ENCODE data around the gene LRFN5. TPM values are rescaled to one million over a fixed set of nuclear protein-coding genes. Genes with fewer than 3 reads are reported as not detected.
A peak's percentile ranks its signal among the peaks of the same experiment; 100 is the strongest.

Gene LRFN5
- total and polyA plus RNA-seq, 2 of the 13 experiments (the other 11 are each of a cell fraction or from before 2014, with no cell fraction given), result not detected

DNA sequence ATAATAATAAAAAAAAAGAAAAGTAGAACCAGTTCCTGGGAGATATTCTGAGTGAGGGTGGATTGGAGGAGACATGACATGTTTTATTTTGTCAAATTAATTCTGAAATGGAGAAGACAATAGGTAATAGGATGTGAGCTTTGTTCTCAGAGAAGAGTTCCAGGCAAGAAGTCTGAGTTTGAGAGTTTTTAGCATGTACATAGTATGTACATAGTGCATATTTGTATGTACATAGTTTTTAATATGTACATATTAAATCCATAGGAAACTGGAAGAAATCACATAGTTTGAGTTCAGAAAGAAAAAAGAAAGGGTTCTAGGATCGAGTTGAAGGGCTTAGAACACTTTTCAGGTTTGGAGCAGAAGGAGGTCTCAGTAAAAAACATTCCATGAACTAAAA is 47.5 kb downstream of the LRFN5 start (continued):
- TF ChIP-seq, protein P1, sequence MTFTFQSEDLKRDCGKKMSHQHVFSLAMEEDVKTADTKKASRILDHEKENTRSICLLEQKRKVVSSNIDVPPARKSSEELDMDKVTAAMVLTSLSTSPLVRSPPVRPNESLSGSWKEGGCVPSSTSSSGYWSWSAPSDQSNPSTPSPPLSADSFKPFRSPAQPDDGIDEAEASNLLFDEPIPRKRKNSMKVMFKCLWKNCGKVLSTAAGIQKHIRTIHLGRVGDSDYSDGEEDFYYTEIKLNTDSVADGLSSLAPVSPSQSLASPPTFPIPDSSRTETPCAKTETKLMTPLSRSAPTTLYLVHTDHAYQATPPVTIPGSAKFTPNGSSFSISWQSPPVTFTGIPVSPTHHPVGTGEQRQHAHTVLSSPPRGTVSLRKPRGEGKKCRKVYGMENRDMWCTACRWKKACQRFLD (CRISPR knock-in tag; IDR thresholded peaks at IDR 0.05; ENCODE audit: borderline replicate concordance), result no peak
- TF ChIP-seq SOX13 (IDR thresholded peaks at IDR 0.05), result no peak
- no peak for TF ChIP-seq SOX13 (CRISPR knock-in tag; conservative IDR thresholded peaks at IDR 0.05 in 1 of 2, IDR thresholded peaks at IDR 0.05 in 1 of 2)
- TF ChIP-seq, protein P2, sequence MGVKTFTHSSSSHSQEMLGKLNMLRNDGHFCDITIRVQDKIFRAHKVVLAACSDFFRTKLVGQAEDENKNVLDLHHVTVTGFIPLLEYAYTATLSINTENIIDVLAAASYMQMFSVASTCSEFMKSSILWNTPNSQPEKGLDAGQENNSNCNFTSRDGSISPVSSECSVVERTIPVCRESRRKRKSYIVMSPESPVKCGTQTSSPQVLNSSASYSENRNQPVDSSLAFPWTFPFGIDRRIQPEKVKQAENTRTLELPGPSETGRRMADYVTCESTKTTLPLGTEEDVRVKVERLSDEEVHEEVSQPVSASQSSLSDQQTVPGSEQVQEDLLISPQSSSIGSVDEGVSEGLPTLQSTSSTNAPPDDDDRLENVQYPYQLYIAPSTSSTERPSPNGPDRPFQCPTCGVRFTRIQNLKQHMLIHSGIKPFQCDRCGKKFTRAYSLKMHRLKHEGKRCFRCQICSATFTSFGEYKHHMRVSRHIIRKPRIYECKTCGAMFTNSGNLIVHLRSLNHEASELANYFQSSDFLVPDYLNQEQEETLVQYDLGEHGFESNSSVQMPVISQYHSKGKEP (CRISPR knock-in tag; IDR thresholded peaks at IDR 0.05), result no peak

DNA sequence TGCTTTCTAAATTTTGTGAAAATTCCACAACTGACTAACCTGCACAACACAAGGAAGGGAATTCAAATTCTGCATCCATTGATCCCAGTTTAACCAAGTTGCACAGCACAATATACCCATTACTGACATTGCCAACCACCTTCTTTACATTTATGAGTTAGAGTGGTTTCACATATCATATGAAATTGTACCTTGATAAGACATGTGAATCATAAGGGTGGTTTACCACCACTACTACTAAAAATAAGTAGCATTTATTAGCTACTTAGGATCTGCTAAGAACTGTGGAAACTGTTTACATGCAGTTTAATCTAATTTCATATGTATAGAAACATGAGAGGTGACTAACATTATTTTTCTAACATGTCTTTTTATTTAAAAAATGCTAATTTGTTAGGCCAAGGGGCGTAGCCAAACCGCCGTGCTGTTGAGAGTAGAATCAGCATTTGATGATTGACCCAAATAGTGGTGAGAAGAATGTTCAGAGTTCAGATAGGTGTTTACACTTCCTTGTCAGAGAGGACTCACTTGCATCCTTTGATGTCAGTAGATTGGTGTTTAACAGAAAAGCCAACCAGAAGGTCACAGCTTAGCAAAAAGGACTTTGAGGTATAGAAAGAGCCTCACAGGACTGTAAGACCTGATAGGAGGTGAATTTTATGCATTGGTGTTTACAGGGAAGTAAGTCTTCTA is 56.2 kb downstream of the LRFN5 start:
- 2% methylated on average over 3 of the region's 3 CpGs for WGBS (ENCODE audit: low lambda C conversion rate)
- FAIRE-seq (peak; percentile 51), DNase-seq (ENCODE audit: low spot score) (peak; percentile 73), ATAC-seq (peak; percentile 100)
- intact Hi-C loops (cut with micrococcal nuclease; ENCODE audit: unreplicated experiment), result no loop called here
- no peaks in the 10 kb centered on the region for H3K27me3 ChIP-seq (ENCODE audit: control insufficient read depth in 1 of 2, insufficient read depth in 2 of 2, low read length in 2 of 2)
- ChIA-PET CTCF (ENCODE audit: low intra/inter-chr PET ratio, low total read pairs) (no interaction called here), POLR2A (no interaction called here)
- H3K9ac ChIP-seq (ENCODE audit: insufficient read depth, low read depth, low read length), result no peak overlapping the region
- no peaks in the 10 kb centered on the region for H4K20me1 ChIP-seq (ENCODE audit: insufficient read depth, low read length)
- peak overlapping the region; percentile 5 for H3K4me2 ChIP-seq (ENCODE audit: low read depth, low read length)
- peaks cover 22% of the 10 kb centered on the region for H3K4me1 ChIP-seq (ENCODE audit: insufficient read depth, low read length)
- no TSS peak for BruUV-seq (replicated peaks)
- H3K27ac ChIP-seq (ENCODE audit: extremely low read length, insufficient read depth, low read length), result peak overlapping the region; percentile 20
- H3K9me3 ChIP-seq (ENCODE audit: low read length), result peaks cover 34% of the 10 kb centered on the region
- in situ Hi-C loops (cut with HindIII; ENCODE audit: extremely low pct_ligation_motif_present, low pct_unique_long_range_greater_than_20kb), result no loop called here
- no peak overlapping the region for H2AFZ ChIP-seq (ENCODE audit: low read length)
- H3K79me2 ChIP-seq (ENCODE audit: insufficient read depth, low read length), result no peaks in the 10 kb centered on the region
- H3K4me3 ChIP-seq (replicated peaks in 1 of 3; ENCODE audit: insufficient read depth in 1 of 3, low read depth in 2 of 3, low read length in 3 of 3), result no peak overlapping the region
- H3K36me3 ChIP-seq (replicated peaks in 1 of 2; ENCODE audit: control insufficient read depth in 1 of 2, insufficient read depth in 2 of 2, low read length in 2 of 2), result no peaks in the 10 kb centered on the region
- TF ChIP-seq NPAS2 (CRISPR knock-in tag; IDR thresholded peaks at IDR 0.05; ENCODE audit: borderline replicate concordance), result no peak
- no peak for TF ChIP-seq NFKBIZ (CRISPR knock-in tag; IDR thresholded peaks at IDR 0.05)
- TF ChIP-seq ZNF616 (CRISPR knock-in tag; IDR thresholded peaks at IDR 0.05; ENCODE audit: low read depth), result no peak
- no peak for TF ChIP-seq RBFOX2 (IDR thresholded peaks at IDR 0.05; ENCODE audit: low read depth, low read length)
- TF ChIP-seq, protein P3, sequence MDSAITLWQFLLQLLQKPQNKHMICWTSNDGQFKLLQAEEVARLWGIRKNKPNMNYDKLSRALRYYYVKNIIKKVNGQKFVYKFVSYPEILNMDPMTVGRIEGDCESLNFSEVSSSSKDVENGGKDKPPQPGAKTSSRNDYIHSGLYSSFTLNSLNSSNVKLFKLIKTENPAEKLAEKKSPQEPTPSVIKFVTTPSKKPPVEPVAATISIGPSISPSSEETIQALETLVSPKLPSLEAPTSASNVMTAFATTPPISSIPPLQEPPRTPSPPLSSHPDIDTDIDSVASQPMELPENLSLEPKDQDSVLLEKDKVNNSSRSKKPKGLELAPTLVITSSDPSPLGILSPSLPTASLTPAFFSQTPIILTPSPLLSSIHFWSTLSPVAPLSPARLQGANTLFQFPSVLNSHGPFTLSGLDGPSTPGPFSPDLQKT (CRISPR knock-in tag; IDR thresholded peaks at IDR 0.05; ENCODE audit: borderline replicate concordance), result no peak
- no peak for TF ChIP-seq ZBTB1 (CRISPR knock-in tag; IDR thresholded peaks at IDR 0.05; ENCODE audit: borderline replicate concordance)
- peak; percentile 85 for TF ChIP-seq ELF3 (CRISPR knock-in tag; IDR thresholded peaks at IDR 0.05)
- no peak for TF ChIP-seq AKAP8 (CRISPR knock-in tag; IDR thresholded peaks at IDR 0.05)
- no peak; the same call in 1 of the 2 replicates for TF ChIP-seq MBD4 (IDR thresholded peaks at IDR 0.05; ENCODE audit: borderline replicate concordance, low read length)
- TF ChIP-seq JUNB (CRISPR knock-in tag; IDR thresholded peaks at IDR 0.05; ENCODE audit: borderline replicate concordance), result no peak
- peak; percentile 78 for TF ChIP-seq ZMYM4 (CRISPR knock-in tag; IDR thresholded peaks at IDR 0.05)
- TF ChIP-seq ZNF331 (CRISPR knock-in tag; IDR thresholded peaks at IDR 0.05), result peak; percentile 85; the same call in 1 of the 2 replicates
- no peak for TF ChIP-seq MXD4 (CRISPR knock-in tag; IDR thresholded peaks at IDR 0.05)
- TF ChIP-seq, protein P4, sequence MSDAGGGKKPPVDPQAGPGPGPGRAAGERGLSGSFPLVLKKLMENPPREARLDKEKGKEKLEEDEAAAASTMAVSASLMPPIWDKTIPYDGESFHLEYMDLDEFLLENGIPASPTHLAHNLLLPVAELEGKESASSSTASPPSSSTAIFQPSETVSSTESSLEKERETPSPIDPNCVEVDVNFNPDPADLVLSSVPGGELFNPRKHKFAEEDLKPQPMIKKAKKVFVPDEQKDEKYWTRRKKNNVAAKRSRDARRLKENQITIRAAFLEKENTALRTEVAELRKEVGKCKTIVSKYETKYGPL (CRISPR knock-in tag; IDR thresholded peaks at IDR 0.05), result no peak
- TF ChIP-seq ZC3H13 (CRISPR knock-in tag; IDR thresholded peaks at IDR 0.05), result no peak

Measured in HepG2 (cell line).